Testis (tissue), 2 donors: ENCODE measurements around the gene OTOL1.
"Not testable (repeated sequence)": the region's sequence is repeated elsewhere in the genome, so short reads cannot be mapped to it uniquely, and the experiment has no call there.

Experiments
- POLR2A ChIP-seq: fragments of 450-650 bp; IDR thresholded peaks from one replicate; pipeline ENCODE4 v1.6.1; 2017; ENCODE audit warnings: antibody characterized with exemption, mild to moderate bottlenecking, moderate library complexity
- TF ChIP-seq, protein P1 (sequence below), 3 experiments: fragments of 450-650 bp in 2 of 3; fragments of 200-600 bp in 1 of 3; sonication (generic) in 1 of 3; IDR thresholded peaks; one replicate each; pipeline ENCODE4 v1.5.1; 2016 to 2019; ENCODE audit warnings: antibody characterized with exemption in 3 of 3, mild to moderate bottlenecking in 2 of 3, moderate library complexity in 1 of 3

DNA sequence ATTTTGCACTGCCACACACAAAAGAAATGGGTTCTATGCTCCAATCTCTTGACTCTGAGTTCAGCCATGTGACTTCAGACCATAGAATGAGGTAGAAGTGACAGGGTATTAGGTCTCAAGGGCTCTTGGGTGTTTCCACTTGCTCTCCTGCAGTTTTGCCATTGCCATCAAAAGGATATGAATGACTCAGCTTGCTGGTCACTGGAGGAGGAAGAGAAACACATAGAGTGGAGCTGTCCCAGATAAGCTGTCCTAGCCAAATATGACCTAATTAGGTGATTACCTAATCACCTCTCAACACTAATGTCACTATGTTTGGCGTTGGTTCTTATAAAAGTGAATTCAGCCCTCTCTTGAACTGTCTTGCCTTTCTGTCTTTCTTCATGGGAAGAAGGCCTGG, 8.3 kb upstream of the OTOL1 start:
- TF ChIP-seq, protein P1, sequence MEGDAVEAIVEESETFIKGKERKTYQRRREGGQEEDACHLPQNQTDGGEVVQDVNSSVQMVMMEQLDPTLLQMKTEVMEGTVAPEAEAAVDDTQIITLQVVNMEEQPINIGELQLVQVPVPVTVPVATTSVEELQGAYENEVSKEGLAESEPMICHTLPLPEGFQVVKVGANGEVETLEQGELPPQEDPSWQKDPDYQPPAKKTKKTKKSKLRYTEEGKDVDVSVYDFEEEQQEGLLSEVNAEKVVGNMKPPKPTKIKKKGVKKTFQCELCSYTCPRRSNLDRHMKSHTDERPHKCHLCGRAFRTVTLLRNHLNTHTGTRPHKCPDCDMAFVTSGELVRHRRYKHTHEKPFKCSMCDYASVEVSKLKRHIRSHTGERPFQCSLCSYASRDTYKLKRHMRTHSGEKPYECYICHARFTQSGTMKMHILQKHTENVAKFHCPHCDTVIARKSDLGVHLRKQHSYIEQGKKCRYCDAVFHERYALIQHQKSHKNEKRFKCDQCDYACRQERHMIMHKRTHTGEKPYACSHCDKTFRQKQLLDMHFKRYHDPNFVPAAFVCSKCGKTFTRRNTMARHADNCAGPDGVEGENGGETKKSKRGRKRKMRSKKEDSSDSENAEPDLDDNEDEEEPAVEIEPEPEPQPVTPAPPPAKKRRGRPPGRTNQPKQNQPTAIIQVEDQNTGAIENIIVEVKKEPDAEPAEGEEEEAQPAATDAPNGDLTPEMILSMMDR (IDR thresholded peaks at IDR 0.05) = not testable (repeated sequence)
- TF ChIP-seq POLR2A = not testable (repeated sequence)
